Endothelial cell (in vitro differentiated cells): Measurements from ENCODE around the gene ARAP2. TPM values are rescaled to one million over a fixed set of nuclear protein-coding genes. Genes with fewer than 3 reads are reported as not detected.

Experiments used
- DNase-seq: peaks from one replicate; pipeline ENCODE4 v3.0.0; 2021; ENCODE audit warnings: low spot score
- H3K27ac Mint-ChIP-seq: one replicate; pipeline ENCODE4 v1.8.0; 2021; ENCODE audit warnings: mixed read lengths, inconsistent platforms; ENCODE audit not compliant: unreplicated experiment
- H3K27me3 Mint-ChIP-seq: one replicate; pipeline ENCODE4 v1.8.0; 2021; ENCODE audit warnings: mild to moderate bottlenecking, moderate library complexity, mixed read lengths, inconsistent platforms; ENCODE audit not compliant: unreplicated experiment
- H3K36me3 Mint-ChIP-seq: one replicate; pipeline ENCODE4 v1.8.0; 2021; ENCODE audit warnings: mild to moderate bottlenecking, low read depth, mixed read lengths, inconsistent platforms; ENCODE audit not compliant: unreplicated experiment
- H3K4me1 Mint-ChIP-seq: one replicate; pipeline ENCODE4 v1.8.0; 2021; ENCODE audit warnings: mild to moderate bottlenecking, mixed read lengths, inconsistent platforms; ENCODE audit not compliant: unreplicated experiment
- H3K4me3 Mint-ChIP-seq: one replicate; pipeline ENCODE4 v1.8.0; 2021; ENCODE audit warnings: mild to moderate bottlenecking, mixed read lengths, inconsistent platforms; ENCODE audit not compliant: unreplicated experiment
- H3K9me3 Mint-ChIP-seq: one replicate; pipeline ENCODE4 v1.8.0; 2021; ENCODE audit warnings: mixed read lengths, inconsistent platforms; ENCODE audit not compliant: unreplicated experiment
- long read RNA-seq: library from polyadenylated mRNA; unstranded; transcript quantifications from one replicate; pipeline ENCODE4 v2.0.0, GENCODE V29; 2020; ENCODE audit not compliant: unreplicated experiment
- total RNA-seq: library from RNA; stranded (reverse); fragmentation: NEBNext Ultra II Directional; extraction: Animal tissue kit (Norgen Biotek cat#: 25700); gene quantifications from one replicate; pipeline ENCODE4 v1.2.1, GENCODE V29; 2021; ENCODE audit not compliant: unreplicated experiment
- TF ChIP-seq, protein P1 (sequence below): fragments of 200-600 bp; sonication (generic); IDR thresholded peaks from one replicate; pipeline ENCODE4 v1.5.0; 2021; ENCODE audit warnings: antibody characterized with exemption; ENCODE audit not compliant: unreplicated experiment

ARAP2 gene, protein sequence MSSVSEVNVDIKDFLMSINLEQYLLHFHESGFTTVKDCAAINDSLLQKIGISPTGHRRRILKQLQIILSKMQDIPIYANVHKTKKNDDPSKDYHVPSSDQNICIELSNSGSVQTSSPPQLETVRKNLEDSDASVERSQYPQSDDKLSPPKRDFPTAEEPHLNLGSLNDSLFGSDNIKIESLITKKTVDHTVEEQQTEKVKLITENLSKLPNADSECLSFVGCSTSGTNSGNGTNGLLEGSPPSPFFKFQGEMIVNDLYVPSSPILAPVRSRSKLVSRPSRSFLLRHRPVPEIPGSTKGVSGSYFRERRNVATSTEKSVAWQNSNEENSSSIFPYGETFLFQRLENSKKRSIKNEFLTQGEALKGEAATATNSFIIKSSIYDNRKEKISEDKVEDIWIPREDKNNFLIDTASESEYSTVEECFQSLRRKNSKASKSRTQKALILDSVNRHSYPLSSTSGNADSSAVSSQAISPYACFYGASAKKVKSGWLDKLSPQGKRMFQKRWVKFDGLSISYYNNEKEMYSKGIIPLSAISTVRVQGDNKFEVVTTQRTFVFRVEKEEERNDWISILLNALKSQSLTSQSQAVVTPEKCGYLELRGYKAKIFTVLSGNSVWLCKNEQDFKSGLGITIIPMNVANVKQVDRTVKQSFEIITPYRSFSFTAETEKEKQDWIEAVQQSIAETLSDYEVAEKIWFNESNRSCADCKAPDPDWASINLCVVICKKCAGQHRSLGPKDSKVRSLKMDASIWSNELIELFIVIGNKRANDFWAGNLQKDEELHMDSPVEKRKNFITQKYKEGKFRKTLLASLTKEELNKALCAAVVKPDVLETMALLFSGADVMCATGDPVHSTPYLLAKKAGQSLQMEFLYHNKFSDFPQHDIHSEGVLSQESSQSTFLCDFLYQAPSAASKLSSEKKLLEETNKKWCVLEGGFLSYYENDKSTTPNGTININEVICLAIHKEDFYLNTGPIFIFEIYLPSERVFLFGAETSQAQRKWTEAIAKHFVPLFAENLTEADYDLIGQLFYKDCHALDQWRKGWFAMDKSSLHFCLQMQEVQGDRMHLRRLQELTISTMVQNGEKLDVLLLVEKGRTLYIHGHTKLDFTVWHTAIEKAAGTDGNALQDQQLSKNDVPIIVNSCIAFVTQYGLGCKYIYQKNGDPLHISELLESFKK (N-terminal part only)
- 20.1 TPM for total RNA-seq
- long read RNA-seq, partial matches to known transcripts: 0 of 1 reads
- long read RNA-seq, other reads (novel, unspliced or antisense): 1 of 1 reads

- H3K9me3 Mint-ChIP-seq: no peaks in the 10 kb centered on the region
- H3K4me1 Mint-ChIP-seq: peaks cover 19% of the 10 kb centered on the region
- TF ChIP-seq, protein P1, sequence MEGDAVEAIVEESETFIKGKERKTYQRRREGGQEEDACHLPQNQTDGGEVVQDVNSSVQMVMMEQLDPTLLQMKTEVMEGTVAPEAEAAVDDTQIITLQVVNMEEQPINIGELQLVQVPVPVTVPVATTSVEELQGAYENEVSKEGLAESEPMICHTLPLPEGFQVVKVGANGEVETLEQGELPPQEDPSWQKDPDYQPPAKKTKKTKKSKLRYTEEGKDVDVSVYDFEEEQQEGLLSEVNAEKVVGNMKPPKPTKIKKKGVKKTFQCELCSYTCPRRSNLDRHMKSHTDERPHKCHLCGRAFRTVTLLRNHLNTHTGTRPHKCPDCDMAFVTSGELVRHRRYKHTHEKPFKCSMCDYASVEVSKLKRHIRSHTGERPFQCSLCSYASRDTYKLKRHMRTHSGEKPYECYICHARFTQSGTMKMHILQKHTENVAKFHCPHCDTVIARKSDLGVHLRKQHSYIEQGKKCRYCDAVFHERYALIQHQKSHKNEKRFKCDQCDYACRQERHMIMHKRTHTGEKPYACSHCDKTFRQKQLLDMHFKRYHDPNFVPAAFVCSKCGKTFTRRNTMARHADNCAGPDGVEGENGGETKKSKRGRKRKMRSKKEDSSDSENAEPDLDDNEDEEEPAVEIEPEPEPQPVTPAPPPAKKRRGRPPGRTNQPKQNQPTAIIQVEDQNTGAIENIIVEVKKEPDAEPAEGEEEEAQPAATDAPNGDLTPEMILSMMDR: no peak
- peaks cover 8% of the 10 kb centered on the region for H3K27me3 Mint-ChIP-seq
- no peak for DNase-seq
- no peaks in the 10 kb centered on the region for H3K36me3 Mint-ChIP-seq
- H3K27ac Mint-ChIP-seq: peak within 1 kb of the TSS; percentile 94
- H3K4me3 Mint-ChIP-seq: peak within 1 kb of the TSS; percentile 96
Measured at GRCh38 chr4:36244257-36245082, at the start of gene ARAP2. Gene ARAP2, minus strand, starts transcription at chr4:36244514. Its CDS starts 15,028 bp downstream, at chr4:36229486.

- TF ChIP-seq, protein P1: no peak
- no peak overlapping the region for H3K27ac Mint-ChIP-seq
- H3K36me3 Mint-ChIP-seq: no peaks in the 10 kb centered on the region
- no peak overlapping the region for H3K4me3 Mint-ChIP-seq
- H3K4me1 Mint-ChIP-seq: no peaks in the 10 kb centered on the region
- H3K9me3 Mint-ChIP-seq: no peaks in the 10 kb centered on the region
- no peaks in the 10 kb centered on the region for H3K27me3 Mint-ChIP-seq
- no peak for DNase-seq
Measured at GRCh38 chr4:36292556-36293188, 48.4 kb upstream of the ARAP2 start.

DNA sequence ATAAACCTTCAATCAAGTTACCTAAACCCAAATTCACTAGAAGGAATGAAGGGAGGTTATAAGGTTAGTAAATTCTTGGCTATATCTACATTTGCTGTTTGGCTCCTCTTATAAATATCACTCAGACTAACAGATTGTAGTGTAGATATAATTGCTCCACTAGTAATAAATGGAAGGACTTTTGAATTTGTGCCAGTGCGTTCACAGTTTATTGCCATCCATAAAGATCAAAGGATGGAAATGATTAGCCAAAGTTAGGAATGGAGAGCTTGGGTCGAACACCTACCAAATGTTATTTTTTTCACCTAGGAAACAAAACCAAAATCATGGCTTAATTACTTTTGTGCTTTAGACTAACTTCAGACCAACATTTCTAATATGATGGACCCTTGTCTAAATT is 46.3 kb upstream of the ARAP2 start:
- Mint-ChIP-seq H3K36me3 (no peaks in the 10 kb centered on the region), H3K4me3 (no peak overlapping the region), H3K27me3 (no peaks in the 10 kb centered on the region), H3K9me3 (no peaks in the 10 kb centered on the region), H3K4me1 (no peaks in the 10 kb centered on the region), H3K27ac (no peak overlapping the region)
- DNase-seq: no peak
- TF ChIP-seq, protein P1: no peak

DNA sequence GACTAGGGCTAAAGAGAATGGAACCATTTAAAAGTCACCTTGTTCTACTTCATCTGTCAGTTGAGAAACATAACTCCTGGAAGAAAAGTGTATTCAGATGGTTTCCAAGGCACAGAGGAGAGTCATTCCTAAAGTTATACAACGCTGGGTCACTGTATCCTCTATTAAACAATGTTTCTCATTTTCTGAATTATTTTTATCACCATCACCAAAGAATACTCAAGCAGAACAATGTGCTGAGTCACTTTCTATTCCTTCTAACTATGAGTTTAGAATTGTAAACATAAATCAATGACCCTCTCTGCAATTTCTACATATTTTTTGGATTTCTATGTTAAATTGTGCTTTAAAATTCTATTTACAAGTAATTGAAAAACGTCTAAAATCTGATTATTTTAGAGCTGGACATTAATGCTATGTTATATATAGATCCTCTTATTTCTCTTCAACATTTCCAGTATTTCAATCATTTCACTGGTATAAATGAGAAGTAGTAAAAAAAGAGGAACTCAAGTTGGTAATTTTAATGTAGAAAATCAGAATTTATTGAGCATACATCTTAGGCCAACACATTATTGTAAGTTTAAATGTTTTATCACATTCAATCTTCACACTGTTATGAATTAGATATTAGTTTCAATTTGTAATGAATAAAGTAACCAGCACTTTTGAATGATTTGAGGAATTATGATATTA is 44.6 kb upstream of the ARAP2 start:
- Mint-ChIP-seq H3K36me3 (no peaks in the 10 kb centered on the region), H3K9me3 (no peaks in the 10 kb centered on the region), H3K27me3 (no peaks in the 10 kb centered on the region), H3K4me1 (no peaks in the 10 kb centered on the region), H3K4me3 (no peak overlapping the region), H3K27ac (no peak overlapping the region)
- DNase-seq: no peak
- TF ChIP-seq, protein P1: no peak
